ENCODE results near the gene TAT.
"Not testable (repeated sequence)": the region's sequence is repeated elsewhere in the genome, so short reads cannot be mapped to it uniquely, and the experiment has no call there.

TAT gene

DNA sequence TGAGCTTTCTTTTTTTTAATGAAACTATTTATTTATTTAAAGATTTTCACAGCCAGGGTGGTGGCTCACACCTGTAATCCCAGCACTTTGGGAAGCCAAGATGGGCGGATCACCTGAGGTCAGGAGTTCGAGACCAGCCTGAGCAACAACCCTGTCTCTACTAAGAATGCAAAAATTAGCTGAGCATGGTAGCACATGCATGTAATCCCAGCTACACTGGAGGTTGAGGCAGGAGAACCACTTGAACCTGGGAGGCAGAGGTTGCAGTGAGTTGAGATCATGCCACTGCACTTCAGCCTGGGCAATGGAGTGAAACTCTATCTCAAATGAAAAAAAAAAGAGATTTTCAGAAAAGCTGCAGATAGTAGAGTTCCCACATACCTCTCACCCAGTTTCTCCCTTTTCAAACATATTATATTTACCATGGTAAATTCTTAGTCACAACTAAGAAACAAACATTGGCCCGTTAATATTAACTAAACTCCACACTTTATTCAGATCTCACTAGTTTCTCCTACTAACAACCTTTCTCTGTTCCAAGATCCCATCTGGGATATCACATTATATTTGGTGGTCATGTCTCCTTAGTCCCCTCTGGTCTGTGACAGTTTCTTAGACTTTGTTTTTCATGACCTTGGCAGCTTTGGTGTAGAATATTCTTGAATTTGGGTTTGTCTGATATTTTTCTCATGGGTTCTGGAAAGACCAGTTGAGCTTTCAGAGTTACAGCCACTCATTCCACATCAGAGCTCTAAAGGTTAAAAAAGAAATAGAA, 7.8 kb upstream of the TAT start:
- no peak for DNase-seq

- not testable (repeated sequence) for DNase-seq
These were observed 5.6 kb upstream of the TAT start for GRCh38 chr16:71582553-71582848.

- no peak for DNase-seq
These were observed 2.2 kb downstream of the TAT start for GRCh38 chr16:71574702-71575101.

DNA sequence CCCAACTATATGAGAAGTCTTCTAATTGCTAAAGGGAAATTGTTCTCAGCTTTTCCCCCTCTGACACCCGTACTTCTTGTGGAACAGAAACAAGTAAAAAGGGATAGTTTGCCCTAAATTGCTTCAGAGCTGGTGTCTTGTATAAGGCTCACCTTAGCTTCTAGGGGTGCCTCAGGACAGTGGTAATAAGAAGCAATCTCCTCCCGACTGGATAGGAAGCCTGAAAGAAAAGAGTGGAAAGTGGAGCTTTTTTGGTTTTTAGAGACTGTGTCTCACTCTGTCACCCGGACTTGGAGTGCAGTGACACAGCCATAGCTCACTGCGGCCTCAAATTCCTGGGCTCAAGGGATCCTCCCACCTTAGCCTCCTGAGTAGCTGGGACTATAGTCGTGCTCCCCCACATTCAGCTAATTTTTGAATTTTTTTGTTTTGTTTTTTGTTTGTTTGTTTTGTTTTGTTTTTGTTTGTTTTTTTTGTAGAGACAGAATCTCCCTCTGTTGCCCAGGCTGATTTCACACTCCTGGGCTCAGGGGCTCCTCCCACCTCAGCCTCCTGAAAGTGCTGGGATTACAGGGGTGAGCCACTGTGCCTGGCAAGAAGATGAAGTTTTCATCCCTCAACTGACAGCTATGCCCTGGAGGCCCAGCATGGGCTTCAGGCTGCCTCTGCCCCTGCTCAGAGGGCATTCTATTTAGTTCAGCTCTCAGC, 3.4 kb downstream of the TAT start:
- DNase-seq = no peak

- no peak for DNase-seq
These were observed 4.3 kb downstream of the TAT start for GRCh38 chr16:71572497-71573116.

- no peak for DNase-seq
These were observed 6.7 kb downstream of the TAT start for GRCh38 chr16:71570144-71570543.

- no peak for DNase-seq
These were observed 7.3 kb downstream of the TAT start for GRCh38 chr16:71569621-71570020.

DNA sequence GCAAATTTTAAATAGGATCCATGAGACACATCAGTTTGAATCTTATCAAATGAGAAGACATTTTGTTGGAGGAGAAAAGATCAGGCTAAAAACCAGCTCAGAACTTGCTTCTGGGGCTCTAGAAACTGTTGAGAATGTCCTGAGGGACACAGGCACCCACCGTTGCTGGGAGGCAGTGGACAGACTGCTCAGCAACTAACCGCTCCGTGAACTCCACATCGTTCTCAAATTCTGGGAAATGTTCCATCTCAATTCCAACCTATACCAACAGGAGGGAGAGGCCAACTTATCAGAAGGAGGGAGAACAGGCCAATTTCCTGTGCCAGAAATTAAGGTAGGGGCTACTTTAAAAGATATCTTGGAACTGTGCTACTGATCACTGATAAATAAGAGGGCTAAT, 8.3 kb downstream of the TAT start:
- no peak for DNase-seq

GRCh38 chr16:71567931-71568330, 9.0 kb downstream of the TAT start:
- DNase-seq = no peak

DNA sequence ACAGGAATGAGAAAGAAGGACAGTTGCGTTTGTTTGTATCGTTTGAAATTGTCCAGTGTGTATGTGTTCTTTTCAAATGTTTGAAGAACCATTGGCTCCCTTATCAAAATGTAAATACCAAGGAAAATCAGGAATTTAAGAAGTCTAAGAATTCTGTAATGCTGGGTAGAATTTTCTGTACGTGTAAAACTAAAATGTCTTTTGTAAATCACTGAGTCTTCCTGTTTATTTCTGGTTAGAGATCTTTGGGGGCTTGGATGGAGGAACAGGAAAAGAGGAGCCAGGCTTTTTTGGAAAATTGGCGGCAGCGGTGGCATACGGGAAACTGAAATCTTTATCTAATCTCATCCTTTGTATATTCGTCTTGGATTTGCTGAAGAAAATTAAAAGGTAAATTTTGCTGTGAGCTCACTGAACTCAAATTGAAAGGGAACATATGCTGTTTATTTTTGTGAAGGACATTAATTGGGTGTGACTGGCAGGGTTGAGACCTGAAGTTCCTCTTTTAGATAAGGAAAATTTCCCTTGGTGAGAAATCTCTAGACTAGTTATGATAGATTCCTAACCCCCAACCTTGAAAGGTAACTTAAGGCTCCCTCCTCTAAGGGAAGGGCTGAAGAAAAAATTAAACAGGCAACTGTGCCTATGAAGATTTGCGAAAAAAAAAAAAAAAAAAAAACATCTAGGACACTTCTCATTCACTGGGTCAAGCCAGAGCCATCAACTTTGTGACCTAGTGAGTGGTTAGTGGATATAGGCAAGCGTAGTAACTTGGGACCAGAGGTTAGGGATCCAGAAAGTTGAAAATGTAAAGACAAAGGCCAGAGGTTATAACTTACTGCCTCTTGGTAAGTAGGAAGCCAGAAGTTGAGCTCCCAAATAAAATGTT, 10.8 kb downstream of the TAT start:
- no peak for DNase-seq

DNA sequence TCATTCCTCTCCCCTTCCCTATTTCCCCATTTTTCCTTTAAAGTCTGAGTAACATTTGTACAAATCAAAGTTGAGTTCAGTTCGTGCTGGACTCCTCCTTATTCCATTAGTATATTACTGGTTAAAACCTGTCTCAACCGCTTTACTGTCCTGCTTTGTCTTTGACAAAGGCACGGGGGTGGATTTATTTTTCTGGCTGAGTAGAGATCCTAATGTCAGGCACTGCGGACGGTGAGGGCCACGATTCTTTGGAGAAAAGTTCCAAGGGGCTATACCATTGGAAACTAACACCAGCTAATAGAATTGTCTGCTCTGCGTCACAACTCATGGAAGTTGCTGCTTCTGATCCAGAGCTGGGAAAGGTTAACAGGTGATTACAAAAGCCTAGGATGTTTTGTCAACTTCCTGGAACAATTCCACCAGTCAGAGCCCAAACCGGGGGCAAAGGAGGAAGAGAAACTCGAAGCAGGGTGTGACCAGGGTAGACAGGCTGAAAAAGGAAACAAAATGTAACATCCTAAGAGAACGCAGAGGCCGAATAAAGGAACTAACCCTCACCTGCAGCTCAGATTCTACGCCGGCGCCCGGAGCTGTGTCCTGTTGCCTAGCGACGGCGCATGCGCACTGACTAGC, 12.4 kb downstream of the TAT start:
- DNase-seq = no peak

- DNase-seq = no peak
These were observed 14.3 kb downstream of the TAT start for GRCh38 chr16:71562552-71562951.

DNA sequence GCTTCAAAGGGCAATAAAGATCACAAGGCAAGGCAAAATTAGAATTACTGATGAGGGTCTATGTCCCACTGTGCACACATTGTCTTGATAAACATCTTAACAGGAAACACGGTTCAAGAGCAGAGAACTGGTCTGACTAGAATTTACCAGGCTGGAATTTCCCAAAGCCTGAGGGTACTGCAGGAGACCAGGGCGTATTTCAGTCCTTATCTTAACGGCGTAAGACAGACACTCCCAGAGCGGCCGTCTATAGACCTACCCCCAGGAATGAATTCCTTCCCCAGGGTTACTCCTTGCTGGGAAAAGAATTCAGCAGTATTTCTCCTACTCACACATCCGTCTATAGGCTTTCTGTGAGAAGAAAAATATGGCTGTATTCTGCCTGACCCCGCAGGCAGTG, 15.0 kb downstream of the TAT start:
- not testable (repeated sequence) for DNase-seq

DNA sequence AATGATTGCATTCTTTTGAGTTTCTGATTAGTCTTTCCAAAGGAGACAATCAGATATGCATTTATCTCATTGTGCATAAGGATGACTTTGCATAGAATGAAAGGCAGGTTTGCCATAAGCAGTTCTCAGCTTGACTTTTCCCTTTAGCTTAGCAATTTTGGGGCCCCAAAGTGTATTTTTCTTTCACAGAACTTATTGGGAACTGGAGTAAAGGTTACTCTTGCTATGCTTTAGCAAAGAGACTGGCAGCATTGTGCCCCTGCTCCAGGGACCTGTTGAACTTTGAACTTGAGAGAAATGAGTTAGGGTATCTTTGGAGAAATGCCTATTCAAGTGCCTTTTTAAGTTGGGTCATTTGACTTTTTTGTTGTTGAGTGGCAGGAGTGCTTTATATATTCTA, 17.0 kb downstream of the TAT start:
- no peak for DNase-seq

DNA sequence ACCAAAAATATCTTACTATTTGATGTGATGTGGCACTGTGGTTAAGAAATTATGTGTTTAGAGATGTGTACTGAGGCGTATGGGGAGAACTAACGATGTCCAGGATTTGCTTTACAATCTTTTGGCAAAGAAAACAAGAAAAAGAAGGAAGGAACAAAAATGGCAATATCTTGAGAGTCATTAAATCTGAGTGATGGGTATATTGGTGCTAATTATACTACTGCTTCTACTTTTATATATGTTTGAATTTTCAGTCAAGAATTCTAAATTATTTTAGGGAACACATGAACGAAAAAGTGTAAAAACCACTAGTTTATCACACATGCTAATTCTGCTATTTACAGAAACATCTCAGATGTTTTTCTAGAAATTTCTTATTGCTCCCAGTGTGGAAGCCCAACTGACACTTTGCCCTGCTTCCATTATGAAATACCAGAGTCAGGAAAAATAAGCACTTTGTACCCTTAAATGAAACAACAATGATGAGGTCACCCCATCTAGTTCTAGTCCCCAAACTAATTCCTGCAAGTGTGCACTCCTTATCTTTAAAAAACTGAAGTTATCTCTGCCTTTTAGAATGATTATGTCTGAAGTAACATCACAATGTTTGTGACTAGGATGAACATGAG, 18.8 kb downstream of the TAT start:
- DNase-seq = no peak

DNA sequence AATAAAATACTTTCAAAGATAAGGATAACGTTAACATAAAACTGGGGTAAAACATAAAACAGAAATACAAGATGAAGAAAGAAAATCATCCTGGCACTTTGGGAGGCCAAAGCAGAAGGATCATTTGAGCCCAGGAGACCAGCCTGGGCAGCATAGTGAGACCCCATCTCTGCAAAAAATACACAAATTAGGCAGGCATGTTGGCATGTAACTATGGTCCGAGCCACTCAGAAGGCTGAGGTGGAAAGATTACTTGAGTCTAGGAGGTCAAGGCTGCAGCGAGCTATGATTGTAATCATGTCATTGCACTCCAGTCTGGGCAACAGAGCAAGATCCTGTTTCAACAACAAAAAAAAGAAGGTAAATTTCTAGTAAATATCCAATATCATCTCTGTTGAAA, 19.6 kb downstream of the TAT start:
- no peak for DNase-seq

- no peak for DNase-seq
These were observed 21.5 kb downstream of the TAT start for GRCh38 chr16:71555230-71555891.

- peak in 1 of 2 experiments; percentile 31 for DNase-seq
These were observed 24.0 kb downstream of the TAT start for GRCh38 chr16:71552698-71553503.

GRCh38 chr16:71547168-71547567, 29.7 kb downstream of the TAT start:
- no peak for DNase-seq

GRCh38 chr16:71542377-71542776, 34.5 kb downstream of the TAT start:
- DNase-seq = peak in 1 of 2 experiments; percentile 29

DNA sequence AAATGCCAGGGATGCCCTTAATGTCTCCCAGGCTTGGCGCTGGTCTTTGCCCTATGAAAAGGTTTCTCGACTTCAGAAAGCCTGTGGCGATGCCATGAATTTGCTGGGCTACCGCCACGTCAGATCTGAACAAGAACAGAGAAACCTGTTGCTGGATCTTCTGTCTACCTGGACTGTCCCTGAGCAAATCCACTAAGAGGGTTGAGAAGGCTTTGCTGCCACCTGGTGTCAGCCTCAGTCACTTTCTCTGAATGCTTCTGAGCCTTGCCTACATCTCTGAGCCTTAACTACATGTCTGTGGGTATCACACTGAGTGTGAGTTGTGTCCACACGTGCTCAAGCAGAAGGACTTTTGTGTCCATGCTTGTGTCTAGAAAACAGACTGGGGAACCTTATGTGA, 39.2 kb downstream of the TAT start:
- DNase-seq = peak in 1 of 2 experiments; percentile 69

Data from NCI-H526 (cell line).